HepG2 (cell line): ENCODE data around the gene IL13.

ENCODE experiments used
- ARNTL ChIP-seq: sonication (generic); formaldehyde crosslinking; IDR thresholded peaks from 2 replicates; pipeline ENCODE4 v1.4.0; 2020; ENCODE audit warnings: mild to moderate bottlenecking, missing genetic modification reagents
- CTCF ChIP-seq: sonication (generic); formaldehyde crosslinking; IDR thresholded peaks from 2 replicates; pipeline ENCODE4 v1.5.0; 2020; ENCODE audit warnings: mild to moderate bottlenecking, missing genetic modification reagents, moderate library complexity
- ESRRA ChIP-seq: sonication (generic); formaldehyde crosslinking; IDR thresholded peaks from 2 replicates; pipeline ENCODE4 v1.5.1; 2020; ENCODE audit warnings: mild to moderate bottlenecking, low read depth, missing genetic modification reagents
- KLF16 ChIP-seq, 2 experiments: sonication (generic) in 1 of 2; formaldehyde crosslinking in 1 of 2; IDR thresholded peaks; 2 replicates each; pipeline versions ENCODE4 v1.6.1 to v1.8.0; 2016 to 2023; ENCODE audit warnings: missing genetic modification reagents in 2 of 2, missing compliant biosample characterization in 1 of 2
- MAZ ChIP-seq, 2 experiments: sonication (generic) in 1 of 2; formaldehyde crosslinking in 1 of 2; IDR thresholded peaks; 2 replicates each; pipeline versions ENCODE4 v1.5.0 to v1.6.1; 2012 to 2020; ENCODE audit warnings: low read depth in 2 of 2, mild to moderate bottlenecking in 2 of 2, borderline replicate concordance in 1 of 2, improper control_type of control experiment in 1 of 2, low read length in 1 of 2, missing genetic modification reagents in 1 of 2, moderate library complexity in 1 of 2
- NR2C2 ChIP-seq: sonication (generic); formaldehyde crosslinking; IDR thresholded peaks from 2 replicates; pipeline ENCODE4 v1.4.0; 2020; ENCODE audit warnings: missing genetic modification reagents, mild to moderate bottlenecking, moderate library complexity, borderline replicate concordance
- YY1 ChIP-seq: IDR thresholded peaks from 2 replicates; pipeline ENCODE4 v1.6.1; 2011; ENCODE audit warnings: low read length, low read depth, moderate library complexity, mild to moderate bottlenecking; ENCODE audit not compliant: insufficient read depth, insufficient replicate concordance
- ZBTB4 ChIP-seq: sonication (generic); formaldehyde crosslinking; IDR thresholded peaks from 2 replicates; pipeline ENCODE4 v1.4.0; 2020; ENCODE audit warnings: missing genetic modification reagents, mild to moderate bottlenecking, borderline replicate concordance
- ZBTB44 ChIP-seq: sonication (generic); formaldehyde crosslinking; IDR thresholded peaks from 2 replicates; pipeline ENCODE4 v1.4.0; 2020; ENCODE audit warnings: missing genetic modification reagents

GRCh38 chr5:132627470-132627869 lies 30.5 kb upstream of the IL13 start:
- TF ChIP-seq ARNTL (no peak), YY1 (no peak), ZBTB44 (CRISPR knock-in tag) (no peak), ZBTB4 (CRISPR knock-in tag) (no peak), NR2C2 (CRISPR knock-in tag) (no peak), MAZ (IDR thresholded peaks at IDR 0.05; ENCODE audit: borderline replicate concordance, low read depth, low read length) (no peak), MAZ (CRISPR knock-in tag; IDR thresholded peaks at IDR 0.05; ENCODE audit: low read depth) (no peak), ESRRA (no peak), CTCF (CRISPR knock-in tag) (no peak), KLF16 (CRISPR knock-in tag; IDR thresholded peaks at IDR 0.05) (no peak)
